Activated T-cell treated with anti-CD3 and anti-CD28 coated beads, Interleukin-2, amount 50 U/mL, for 48 hours (primary cell): ENCODE results near the gene SPACDR.
A peak's percentile ranks its signal among the peaks of the same experiment; 100 is the strongest.

Experiments
- DNase-seq, 2 experiments: peaks; one replicate each; pipeline ENCODE4 v3.0.0-alpha.2; 2020

SPACDR gene

DNA sequence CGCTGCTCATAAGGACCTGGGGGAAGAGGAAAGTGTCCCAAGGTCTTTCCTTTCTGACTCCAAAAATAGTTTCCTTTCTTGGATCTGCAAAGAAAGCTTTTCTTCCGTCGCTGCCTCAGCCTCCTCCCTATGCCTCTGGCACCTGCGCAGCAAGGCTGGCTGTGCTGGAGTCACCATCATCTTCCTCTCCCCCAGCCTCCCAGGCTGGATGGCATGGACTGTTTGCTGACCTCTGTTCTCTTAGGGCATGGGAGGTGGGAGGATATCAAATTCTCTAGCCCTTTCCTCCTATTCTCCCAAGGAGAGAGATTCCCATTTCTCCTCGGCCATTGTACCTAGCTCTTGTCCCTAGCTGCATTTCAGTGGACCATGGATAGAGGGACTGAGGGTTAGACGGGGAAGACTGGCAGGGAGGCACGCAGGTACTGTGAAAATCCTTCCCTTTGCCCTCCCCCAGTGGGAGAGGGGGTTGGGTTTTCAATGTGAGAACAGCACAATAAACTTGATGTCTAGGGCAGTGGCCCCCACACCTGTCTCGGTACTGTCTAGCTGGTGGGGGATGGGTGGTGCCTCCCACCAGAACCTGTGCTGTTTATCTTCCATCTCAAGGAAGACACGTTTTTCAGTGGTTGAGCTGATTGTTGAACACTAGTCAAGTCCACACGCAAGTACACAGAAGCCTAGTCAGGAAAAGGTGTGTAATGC lies 30.3 kb downstream of the SPACDR start:
- no peak for DNase-seq

DNA sequence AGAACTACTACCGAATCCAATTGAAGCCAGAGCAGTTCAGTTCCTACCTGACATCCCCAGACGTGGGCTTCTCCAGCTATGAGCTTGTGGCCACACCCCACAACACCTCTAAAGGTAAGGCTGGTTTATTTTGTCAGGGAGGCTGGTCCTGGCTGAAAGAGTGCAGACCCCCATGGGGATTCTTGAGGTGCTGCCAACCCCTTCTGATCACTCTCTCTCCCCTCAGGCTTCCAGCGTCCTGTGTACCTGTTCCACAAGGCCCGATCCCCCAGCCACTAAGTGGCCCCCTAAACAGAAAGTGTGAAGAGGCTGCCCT lies 30.8 kb downstream of the SPACDR start:
- DNase-seq, result no peak

DNA sequence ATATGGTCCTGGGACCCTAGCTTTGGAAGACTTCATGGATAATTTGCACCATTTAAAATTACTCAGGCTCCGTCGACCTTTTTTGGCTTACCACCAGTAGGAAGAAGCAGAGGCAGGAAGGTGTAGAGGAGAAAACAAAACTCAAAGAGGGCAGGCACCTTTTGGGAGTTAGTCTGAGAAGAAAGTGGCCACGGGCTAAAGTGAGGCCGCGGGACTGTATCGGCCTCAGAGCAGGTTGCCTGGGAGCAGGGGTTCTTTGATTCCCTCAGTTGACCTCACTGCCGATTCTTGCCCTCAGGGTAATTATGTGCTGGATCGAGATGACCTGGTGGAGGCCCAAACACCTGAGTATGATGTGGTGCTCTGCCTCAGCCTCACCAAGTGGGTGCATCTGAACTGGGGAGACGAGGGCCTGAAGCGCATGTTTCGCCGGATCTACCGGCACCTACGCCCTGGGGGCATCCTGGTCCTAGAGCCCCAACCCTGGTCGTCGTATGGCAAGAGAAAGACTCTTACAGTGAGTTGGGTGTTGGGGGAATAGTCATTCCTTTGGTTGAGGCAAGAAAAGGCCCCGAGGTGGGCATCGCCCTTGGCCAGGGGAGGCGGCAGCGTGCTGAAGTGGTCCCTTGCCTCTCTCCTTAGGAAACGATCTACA lies 31.3 kb downstream of the SPACDR start:
- DNase-seq, result no peak

DNA sequence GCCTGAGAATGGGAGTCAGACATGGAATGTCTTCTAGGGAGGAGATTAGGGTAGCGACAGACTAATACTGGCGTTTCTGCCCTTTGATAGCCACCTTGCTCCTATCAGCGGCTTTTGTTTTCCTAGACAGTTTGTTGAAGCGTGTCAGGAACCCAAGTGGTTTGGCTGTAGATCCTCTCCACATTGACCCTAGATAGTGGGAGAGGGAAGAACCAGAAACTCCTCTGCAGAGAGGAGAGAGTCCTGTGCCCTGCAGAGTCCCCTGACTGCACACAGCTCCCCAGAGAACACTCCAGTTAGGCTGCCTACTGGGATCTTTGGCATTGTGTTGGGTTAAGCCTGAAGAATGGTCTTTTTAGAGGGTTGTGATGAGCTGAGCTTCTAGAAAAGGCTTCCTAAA lies 32.0 kb downstream of the SPACDR start:
- no peak for DNase-seq

DNA sequence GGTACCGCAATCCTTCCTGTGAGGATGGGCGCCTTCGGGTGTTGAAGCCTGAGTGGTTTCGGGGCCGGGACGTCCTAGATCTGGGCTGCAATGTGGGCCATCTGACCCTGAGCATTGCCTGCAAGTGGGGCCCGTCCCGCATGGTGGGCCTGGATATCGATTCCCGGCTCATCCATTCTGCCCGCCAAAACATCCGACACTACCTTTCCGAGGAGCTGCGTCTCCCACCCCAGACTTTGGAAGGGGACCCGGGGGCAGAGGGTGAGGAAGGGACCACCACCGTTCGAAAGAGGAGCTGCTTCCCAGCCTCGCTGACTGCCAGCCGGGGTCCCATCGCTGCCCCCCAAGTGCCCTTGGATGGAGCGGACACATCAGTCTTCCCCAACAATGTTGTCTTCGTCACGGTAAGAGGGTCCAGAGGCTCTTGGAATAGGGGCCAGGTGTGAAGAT lies 32.7 kb downstream of the SPACDR start:
- DNase-seq, result no peak

DNA sequence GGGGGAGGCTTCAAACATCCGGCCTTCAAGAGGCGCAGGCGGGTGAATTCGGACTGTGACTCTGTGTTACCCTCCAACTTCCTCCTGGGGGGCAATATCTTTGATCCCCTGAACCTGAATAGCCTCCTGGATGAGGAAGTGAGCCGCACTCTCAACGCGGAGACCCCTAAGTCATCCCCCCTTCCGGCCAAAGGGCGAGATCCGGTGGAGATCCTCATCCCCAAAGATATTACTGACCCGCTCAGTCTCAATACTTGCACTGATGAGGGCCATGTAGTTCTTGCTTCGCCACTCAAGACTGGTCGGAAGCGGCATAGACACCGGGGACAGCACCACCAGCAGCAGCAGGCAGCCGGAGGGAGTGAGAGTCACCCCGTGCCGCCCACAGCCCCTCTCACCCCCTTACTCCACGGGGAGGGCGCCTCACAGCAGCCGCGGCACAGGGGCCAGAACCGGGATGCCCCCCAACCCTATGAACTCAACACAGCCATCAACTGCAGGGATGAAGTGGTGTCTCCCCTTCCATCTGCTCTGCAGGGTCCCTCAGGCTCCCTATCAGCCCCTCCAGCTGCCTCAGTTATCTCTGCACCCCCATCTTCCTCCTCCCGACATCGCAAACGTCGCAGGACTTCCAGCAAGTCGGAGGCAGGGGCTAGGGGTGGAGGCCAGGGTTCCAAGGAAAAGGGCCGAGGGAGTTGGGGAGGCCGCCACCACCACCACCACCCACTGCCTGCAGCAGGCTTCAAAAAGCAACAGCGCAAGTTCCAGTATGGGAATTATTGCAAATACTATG lies 33.4 kb downstream of the SPACDR start:
- DNase-seq, result peak in 1 of 2 experiments; percentile 61

DNA sequence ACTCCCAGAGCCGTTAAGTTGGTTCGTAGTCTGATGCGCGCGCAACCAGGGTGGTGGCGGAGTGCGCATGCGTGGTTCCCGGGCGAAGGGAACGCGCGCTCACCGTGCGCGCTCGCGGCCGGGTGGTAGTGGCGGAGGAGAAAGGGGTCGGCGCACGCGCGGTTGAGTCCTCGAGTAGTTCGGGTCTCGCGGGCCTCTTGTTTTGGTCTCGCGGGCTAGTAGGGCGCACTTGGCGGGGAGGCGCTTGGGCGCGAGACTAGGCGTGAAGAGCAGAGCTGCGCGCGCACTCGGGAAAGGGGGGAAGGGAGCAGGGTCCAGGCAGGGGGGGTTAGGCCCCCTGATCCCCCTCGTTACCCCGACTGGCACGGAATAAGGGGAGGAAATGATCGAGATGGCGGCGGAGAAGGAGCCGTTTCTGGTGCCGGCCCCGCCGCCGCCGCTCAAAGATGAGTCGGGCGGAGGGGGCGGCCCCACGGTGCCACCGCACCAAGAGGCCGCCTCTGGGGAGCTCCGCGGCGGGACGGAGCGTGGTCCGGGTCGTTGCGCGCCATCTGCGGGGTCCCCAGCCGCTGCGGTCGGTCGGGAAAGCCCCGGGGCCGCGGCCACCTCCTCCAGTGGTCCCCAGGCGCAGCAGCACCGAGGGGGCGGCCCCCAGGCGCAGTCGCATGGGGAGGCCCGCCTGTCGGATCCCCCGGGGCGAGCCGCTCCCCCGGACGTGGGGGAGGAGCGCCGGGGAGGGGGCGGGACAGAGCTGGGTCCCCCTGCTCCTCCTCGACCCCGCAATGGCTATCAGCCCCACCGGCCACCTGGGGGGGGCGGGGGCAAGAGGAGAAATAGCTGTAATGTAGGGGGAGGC lies 34.2 kb downstream of the SPACDR start, which contains the start of gene MEPCE:
TSS of gene MEPCE (plus strand) at position 195 of the 856 bp plus-strand sequence. CDS start at position 383, 188 bp downstream.
- DNase-seq, result peak; percentile 98

DNA sequence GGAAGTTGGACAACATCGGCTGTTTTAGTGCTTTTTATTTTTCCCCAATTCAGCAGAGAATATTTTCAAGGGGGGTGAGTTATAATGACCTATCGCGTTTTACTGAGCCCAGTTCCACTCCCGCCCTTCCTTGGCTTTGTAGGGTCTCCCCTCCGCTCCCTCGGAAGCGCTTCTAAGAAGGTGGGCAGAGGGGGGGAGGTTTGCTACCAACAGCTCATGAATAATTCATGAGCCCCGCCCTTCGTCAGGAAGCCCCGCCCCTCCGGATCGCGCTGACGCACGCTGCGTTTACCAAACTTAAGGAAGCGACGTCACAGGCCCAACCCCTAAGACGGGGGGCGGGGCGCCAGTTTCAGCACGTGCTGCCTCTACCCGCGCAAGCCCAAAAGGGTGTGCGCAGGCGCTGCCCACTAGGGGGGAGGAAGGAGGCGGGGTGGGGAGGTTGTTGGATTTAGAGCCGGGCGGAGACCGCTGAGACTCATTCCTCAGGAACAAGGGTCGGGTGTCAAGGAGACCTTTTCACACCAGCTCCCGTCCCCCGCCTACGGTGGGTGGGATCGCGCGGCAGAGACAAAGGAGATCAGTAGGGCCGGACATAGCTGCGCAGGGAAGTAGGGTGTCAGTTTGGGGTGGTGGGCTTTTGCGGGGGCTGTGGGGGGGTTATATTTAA lies 35.0 kb downstream of the SPACDR start:
- DNase-seq, result peak; percentile 100

DNA sequence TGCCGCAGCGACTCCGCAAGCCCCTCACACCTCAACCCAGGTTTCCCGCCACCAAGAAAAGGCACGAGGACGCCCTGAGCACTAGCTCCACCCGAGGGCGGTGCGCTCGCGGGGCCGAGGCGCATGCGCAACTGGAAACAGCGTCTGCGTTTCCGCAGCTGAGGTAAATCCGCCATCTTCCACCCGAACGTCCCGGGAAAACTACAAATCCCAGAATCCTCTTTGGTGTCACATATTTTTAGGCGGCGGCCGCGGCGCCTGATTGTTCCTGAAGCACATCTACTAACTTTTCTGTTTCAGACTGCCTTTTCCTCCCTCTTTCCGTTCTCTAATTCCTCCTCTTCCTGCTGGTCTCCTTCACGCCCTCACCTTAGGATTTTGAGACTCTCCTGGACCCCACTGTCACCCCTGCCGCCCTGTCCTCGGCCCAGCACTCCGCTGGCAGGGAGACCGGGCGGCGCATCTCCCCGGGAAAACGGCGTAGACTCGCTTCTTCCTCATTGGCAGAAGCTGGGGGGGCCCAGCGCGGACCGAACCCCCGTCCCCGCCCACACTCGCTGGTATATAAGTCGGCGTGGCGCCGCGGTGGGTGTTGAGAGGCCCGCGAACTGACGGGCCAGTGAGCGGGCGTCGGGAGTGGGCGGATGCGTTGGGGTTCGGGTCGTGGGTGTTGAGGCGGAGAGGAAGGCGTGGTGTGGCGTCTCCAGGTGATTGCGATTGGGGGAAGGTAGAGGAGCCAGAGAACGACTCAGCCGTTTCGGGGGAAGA lies 35.7 kb downstream of the SPACDR start, which contains the start of gene ZCWPW1:
TSS of gene ZCWPW1 (minus strand) at position 505 of the 768 bp plus-strand sequence. CDS start 8,054 bp downstream, outside the sequence.
- peak; percentile 98 to 99 for DNase-seq

DNA sequence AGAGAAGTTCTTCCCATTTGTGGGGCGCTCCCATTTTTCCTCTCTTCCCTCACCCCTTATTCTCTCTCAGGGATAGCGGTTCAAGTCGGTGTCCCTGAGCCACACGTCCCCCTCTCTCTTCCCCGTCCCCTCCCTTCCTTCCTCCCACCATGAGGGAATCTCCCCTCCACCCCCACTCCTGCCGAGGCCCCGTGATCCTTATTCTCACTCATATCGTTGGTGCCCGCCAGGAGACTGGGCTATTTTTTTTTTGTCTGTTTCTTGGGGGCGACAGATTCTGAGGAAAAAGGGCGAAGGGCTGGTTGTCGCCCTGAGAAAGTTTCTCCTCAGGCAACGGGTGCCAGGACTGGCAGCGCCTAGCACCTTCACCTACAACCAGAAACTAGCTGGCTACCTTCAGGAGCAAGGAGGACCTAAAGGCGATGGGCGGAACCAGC lies 36.3 kb downstream of the SPACDR start:
- DNase-seq, result no peak

DNA sequence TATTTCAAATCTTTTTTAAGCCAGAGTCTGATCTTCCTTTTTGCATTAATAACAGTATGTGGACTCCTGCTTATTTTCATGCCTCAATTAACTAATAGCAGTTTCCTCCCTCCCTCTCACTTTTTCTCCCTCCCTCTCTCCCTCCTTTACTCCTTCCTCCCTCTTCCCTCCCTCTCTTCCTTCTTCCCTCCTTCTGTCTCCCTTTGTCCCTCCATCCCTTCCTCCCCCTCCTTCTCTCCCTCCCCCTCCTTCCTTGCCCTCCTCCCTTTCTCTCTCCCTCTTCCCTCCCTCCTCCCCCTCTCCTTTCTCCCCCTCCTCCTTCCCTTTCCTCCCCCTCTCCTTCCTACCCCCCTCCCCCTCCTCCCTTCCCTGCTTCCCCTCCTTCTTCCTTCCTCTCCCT lies 37.5 kb downstream of the SPACDR start:
- DNase-seq, result no peak

DNA sequence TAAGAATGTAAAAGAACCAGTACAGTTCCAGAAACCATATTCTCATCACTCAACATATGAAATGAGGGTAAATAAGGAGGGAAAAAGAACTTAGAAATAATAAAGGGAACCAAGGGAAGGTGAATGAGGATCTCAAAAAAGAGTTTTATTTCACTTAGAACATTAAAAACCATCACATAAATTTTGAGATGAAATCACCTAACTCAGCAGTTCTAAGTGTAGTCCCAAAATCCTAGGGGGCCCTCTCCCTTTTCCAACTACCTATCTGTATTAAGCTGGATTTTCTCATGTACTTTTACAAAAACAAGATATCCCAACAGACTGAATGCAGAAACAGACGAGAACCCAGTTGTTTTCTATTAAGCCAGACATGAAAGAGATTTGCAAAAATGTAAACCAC lies 38.7 kb downstream of the SPACDR start:
- no peak for DNase-seq

DNA sequence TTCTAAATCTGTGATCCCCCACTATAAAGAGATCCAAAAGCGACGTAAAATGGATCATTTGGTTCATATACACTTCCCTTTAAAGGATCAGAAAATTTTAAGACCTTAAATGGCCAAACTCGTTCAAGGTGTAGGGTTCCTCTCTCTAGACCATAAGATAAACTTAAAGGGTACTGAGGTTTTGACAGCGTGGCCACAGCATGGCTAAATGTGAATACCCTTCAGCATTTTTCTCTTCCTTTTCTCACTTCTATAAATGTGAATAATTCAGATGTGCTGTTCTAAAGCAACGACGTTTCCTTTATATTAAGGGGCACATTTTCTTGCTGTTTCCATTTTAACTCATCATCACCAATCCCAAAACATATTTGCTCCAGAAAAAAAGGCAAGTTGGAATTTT lies 40.7 kb downstream of the SPACDR start:
- DNase-seq, result no peak

DNA sequence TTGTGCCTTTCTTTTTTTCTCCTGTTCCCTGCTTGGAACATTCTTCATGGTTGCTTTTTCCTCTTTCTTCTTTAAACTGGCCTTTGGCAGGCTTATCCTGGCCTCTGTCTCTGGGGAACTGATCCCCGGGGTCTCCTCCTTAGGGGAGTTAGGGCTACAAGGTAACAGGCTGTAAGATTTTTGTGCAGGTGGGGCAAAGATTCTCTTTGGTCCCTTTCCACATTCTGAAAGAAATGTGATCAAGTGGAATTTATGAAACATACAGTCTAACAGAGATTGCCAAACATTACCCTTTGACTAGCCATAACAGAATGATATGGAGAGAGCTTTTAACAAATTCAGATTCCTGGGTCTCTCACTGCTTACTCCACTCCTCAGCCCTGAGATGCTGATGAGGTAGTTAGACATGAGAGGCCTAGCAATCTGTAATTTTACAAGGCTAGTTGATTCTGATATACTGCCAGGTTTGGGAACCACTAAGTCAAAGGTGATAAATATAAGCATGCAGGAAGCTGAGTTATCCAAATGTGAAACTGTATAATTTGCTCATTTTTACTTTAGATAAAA lies 44.3 kb downstream of the SPACDR start:
- DNase-seq, result no peak

DNA sequence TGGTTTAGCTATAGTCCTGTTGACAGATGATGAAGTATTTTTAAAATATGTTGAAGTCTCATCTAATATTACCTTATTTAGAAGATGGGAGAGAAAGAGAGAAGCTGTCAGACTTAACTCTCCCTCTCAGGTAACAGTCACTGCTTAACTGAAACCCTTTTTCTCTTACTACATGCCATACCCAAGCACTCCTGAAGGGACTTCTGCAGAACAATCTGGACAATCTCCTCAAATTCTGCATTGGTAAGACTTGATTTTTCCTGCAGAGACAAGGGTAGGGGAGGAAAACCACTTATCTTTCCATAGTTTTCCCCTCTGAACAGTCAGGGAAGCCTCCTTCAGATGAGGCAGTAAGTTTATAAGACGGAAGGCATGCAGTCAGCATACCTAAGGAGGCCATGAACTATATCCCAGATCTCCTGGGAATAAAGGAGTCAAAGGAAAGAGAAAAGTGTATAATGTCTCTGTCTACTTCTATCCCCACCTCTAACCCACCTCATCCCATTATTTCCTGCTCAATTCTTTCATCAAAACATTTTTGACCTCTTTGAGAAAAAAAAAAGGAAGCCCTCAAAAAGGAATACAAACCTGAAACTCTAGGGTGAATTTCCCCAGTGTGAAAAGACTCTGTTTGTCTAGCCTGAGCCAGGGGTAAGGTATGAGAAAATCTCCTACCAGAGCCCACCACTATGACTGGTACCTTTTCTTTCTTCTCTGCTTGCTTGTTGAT lies 45.0 kb downstream of the SPACDR start:
- DNase-seq, result no peak

DNA sequence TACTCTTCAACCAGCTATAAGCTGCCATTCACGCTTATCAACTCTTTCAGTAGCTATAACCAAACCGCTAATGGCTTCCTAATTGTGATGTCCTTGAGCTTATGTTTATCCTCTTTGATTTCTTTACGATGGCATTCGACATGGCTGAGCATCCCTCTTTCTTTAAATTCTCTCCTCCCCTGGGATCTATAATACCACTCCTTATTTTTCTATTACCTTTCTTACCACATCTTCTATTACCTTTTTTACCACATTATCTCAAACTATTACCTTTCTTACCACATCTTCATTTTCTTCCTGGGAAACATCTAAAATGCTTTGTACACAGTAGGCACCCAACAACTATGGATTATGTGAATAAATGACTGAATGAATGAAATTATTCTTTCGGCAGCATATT lies 48.6 kb downstream of the SPACDR start:
- no peak for DNase-seq

DNA sequence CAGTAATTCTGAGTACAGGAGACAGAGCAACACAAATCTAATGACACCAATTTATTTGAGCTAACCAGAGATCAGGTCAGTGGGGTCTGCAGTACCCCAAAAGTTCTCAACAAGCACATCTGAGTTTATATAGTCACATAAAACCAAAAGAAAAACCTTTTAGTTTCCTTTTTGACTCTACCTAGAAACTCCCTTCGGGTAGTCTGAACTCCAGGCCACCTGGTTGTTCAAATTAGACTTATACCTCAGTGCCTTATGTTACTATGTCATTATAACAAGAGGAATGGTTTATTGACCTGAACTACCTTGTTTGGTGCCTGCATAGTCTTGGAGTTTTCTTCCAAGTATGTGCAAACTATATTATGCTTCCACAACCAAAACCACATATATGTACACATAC lies 50.2 kb downstream of the SPACDR start:
- no peak for DNase-seq

DNA sequence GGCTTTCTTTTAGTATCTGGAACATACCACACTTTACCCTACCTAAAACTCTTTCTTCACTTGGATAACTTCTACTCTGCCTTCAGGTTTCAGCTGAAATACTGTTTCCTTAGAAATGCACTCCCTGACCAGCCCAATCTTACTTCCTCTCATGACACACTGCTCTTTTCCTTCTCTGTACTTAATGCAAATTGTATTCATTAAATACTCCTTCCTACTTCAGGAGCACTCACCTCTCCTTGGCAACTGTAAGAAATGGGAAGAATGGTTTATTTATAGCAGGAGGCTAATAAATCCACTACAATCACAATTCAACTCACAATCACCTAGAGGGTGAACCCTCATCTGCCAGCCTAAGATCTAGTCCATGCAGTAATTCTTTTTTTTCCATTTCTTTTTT lies 50.7 kb downstream of the SPACDR start:
- no peak for DNase-seq

DNA sequence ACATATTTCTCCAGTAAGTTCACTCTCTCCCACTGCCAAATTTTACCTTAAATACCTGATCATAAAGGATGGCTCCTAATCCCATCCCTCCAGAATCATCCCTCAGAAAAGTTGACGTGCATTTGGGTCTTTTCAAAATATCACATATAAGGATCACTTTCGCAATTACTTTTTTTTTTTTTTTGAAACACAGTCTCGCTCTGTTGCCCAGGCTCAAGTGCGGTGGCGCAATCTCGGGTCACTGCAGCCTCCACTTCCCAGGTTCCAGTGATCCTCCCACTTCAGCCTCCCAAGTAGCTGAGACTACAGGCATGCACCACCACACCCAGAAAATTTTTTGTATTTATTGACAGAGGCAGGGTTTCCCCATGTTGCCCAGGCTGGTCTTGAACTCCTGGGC lies 53.0 kb downstream of the SPACDR start:
- no peak for DNase-seq
